GM12878 (cell line): Measurements from ENCODE around the gene GNAI2. TPM values are rescaled to one million over a fixed set of nuclear protein-coding genes. Genes with fewer than 3 reads are reported as not detected.

Experiments
- ATAC-seq: fragments of 200-7000 bp; cut with Tn5 transposase; 3 replicates; pipeline ENCODE4 v1.9.1; 2020; ENCODE audit warnings: mild to moderate bottlenecking, moderate library complexity
- BruUV-seq: library from RNA; stranded (reverse); fragments of 400-500 nt; replicated peaks from 2 replicates; lab custom pipeline; 2021; lab: Mats Ljungman, UMichigan
- CTCF ChIA-PET: fragments of 300-600 bp; sonication (Branson Sonifier 250); formaldehyde crosslinking; extraction: SDS; loops from one replicate; lab custom pipeline; 2021; ENCODE audit warnings: inconsistent platforms; lab: Yijun Ruan, JAX
- POLR2A ChIA-PET: fragments of 350-600 bp; formaldehyde crosslinking; extraction: SDS; loops from one replicate; lab custom pipeline; 2021; ENCODE audit warnings: inconsistent platforms; lab: Charles Lee
- RAD21 ChIA-PET: fragments of 300-600 bp; sonication (Branson Sonifier 250); formaldehyde crosslinking; loops from one replicate; lab custom pipeline; 2023; ENCODE audit warnings: antibody characterized with exemption; ENCODE audit not compliant: unreplicated experiment; lab: Charles Lee
- SMC1A ChIA-PET: fragments of 300-600 bp; sonication (Branson Sonifier 250); formaldehyde crosslinking; loops from one replicate; lab custom pipeline; 2023; ENCODE audit not compliant: unreplicated experiment, uncharacterized antibody; lab: Charles Lee
- DNase-seq: peaks from one replicate; pipeline ENCODE4 v3.0.0-alpha.2; 2011; ENCODE audit warnings: low read depth, low spot score
- FAIRE-seq: peaks from 3 replicates; lab custom pipeline; 2011; peaks lifted over from hg19 to GRCh38; lab: Jason Lieb, UNC
- H2AFZ ChIP-seq: 2 replicates; pipeline ENCODE4 v1.6.0; 2011; ENCODE audit warnings: low read depth, low read length, control low read depth; ENCODE audit not compliant: control insufficient read depth
- H3K27ac ChIP-seq: 2 replicates; pipeline ENCODE4 v1.5.1; 2011; ENCODE audit warnings: control low read depth; ENCODE audit not compliant: control insufficient read depth, insufficient read depth
- H3K27me3 ChIP-seq, 2 experiments: replicated peaks in 1 of 2; 2 replicates each; pipeline versions ENCODE4 v1.6.0 to v1.6.1; 2011; ENCODE audit warnings: low read length in 1 of 2; ENCODE audit not compliant: control insufficient read depth in 2 of 2, insufficient read depth in 2 of 2
- H3K36me3 ChIP-seq, 2 experiments: 2 replicates each; pipeline ENCODE4 v1.5.1; 2011; ENCODE audit warnings: low read length in 1 of 2; ENCODE audit not compliant: control insufficient read depth in 2 of 2, insufficient read depth in 2 of 2
- H3K4me1 ChIP-seq: 2 replicates; pipeline ENCODE4 v1.6.1; 2011; ENCODE audit warnings: mild to moderate bottlenecking, low read length, moderate library complexity, mixed read lengths; ENCODE audit not compliant: control insufficient read depth, insufficient read depth
- H3K4me2 ChIP-seq: 2 replicates; pipeline ENCODE4 v1.6.0; 2011; ENCODE audit warnings: control low read depth; ENCODE audit not compliant: control insufficient read depth, insufficient read depth
- H3K4me3 ChIP-seq: fragments of 200-600 bp; sonication (generic); 2 replicates; pipeline ENCODE4 v1.5.1; 2016
- H3K79me2 ChIP-seq: 2 replicates; pipeline ENCODE4 v1.6.0; 2011; ENCODE audit warnings: low read length; ENCODE audit not compliant: control insufficient read depth, insufficient read depth
- H3K9ac ChIP-seq: 2 replicates; pipeline ENCODE4 v1.8.0; 2011; ENCODE audit warnings: low read length, control low read depth, mixed read lengths; ENCODE audit not compliant: control insufficient read depth, insufficient read depth
- H3K9me3 ChIP-seq: replicated peaks from 3 replicates; pipeline ENCODE4 v1.5.1; 2011; ENCODE audit warnings: mild to moderate bottlenecking, low read length; ENCODE audit not compliant: control insufficient read depth, insufficient read depth
- H4K20me1 ChIP-seq: 2 replicates; pipeline ENCODE4 v1.6.0; 2011; ENCODE audit not compliant: control insufficient read depth, insufficient read depth
- BMI1 ChIP-seq: fragments of 450-650 bp; IDR thresholded peaks from 2 replicates; pipeline ENCODE4 v1.6.1; 2016; ENCODE audit warnings: mild to moderate bottlenecking, moderate library complexity, borderline replicate concordance
- CHD2 ChIP-seq: IDR thresholded peaks from 2 replicates; pipeline ENCODE4 v1.6.1; 2011; ENCODE audit warnings: low read depth, low read length, improper control_type of control experiment, borderline replicate concordance
- CHD4 ChIP-seq: fragments of 200-600 bp; sonication (generic); IDR thresholded peaks from 2 replicates; pipeline ENCODE4 v1.6.1; 2016; ENCODE audit warnings: mild to moderate bottlenecking
- IKZF1 ChIP-seq: fragments of 450-650 bp; conservative IDR thresholded peaks from 2 replicates; pipeline ENCODE4 v1.6.1; 2017; ENCODE audit warnings: antibody characterized with exemption, mild to moderate bottlenecking
- IRF4 ChIP-seq: IDR thresholded peaks from 2 replicates; pipeline ENCODE4 v1.6.1; 2011; ENCODE audit warnings: low read depth, low read length
- KAT2A ChIP-seq: conservative IDR thresholded peaks from 2 replicates; pipeline ENCODE4 v1.6.1; 2011; ENCODE audit warnings: low read depth, low read length; ENCODE audit not compliant: control insufficient read depth
- RAD21 ChIP-seq: IDR thresholded peaks from 2 replicates; pipeline ENCODE4 v1.6.1; 2011; ENCODE audit warnings: mild to moderate bottlenecking, low read depth, low read length, moderate library complexity; ENCODE audit not compliant: insufficient read depth
- RB1 ChIP-seq: fragments of 450-650 bp; formaldehyde crosslinking; IDR thresholded peaks from 2 replicates; pipeline ENCODE4 v1.6.1; 2017; ENCODE audit warnings: mild to moderate bottlenecking, borderline replicate concordance
- SPI1 ChIP-seq: IDR thresholded peaks from 2 replicates; pipeline ENCODE4 v1.6.1; 2011; ENCODE audit warnings: low read depth, mild to moderate bottlenecking, low read length, moderate library complexity, borderline replicate concordance; ENCODE audit not compliant: insufficient read depth
- SUZ12 ChIP-seq: fragments of 200-600 bp; sonication (generic); IDR thresholded peaks from one replicate; pipeline ENCODE4 v1.6.1; 2018; ENCODE audit warnings: antibody characterized with exemption, mild to moderate bottlenecking; ENCODE audit not compliant: unreplicated experiment
- TCF7 ChIP-seq: IDR thresholded peaks from 2 replicates; pipeline ENCODE4 v1.6.1; 2014; ENCODE audit warnings: antibody characterized with exemption, borderline replicate concordance
- ZNF207 ChIP-seq: fragments of 450-650 bp; IDR thresholded peaks from 2 replicates; pipeline ENCODE4 v1.6.1; 2014; ENCODE audit warnings: antibody characterized with exemption, mild to moderate bottlenecking, borderline replicate concordance
- ZNF384 ChIP-seq: IDR thresholded peaks from 2 replicates; pipeline ENCODE4 v1.6.1; 2012; ENCODE audit warnings: low read depth, mild to moderate bottlenecking, low read length, improper control_type of control experiment, borderline replicate concordance
- WGBS: methylation state at CpG from one replicate; pipeline ENCODE4 v1.1.6; 2016; ENCODE audit warnings: low lambda C conversion rate; ENCODE audit not compliant: insufficient replicate concordance, insufficient coverage; ENCODE audit errors: missing lambda C conversion rate; 5-methylcytosine and 5-hydroxymethylcytosine counted together
- in situ Hi-C: fragments of 300-500 bp; cut with MboI; formaldehyde crosslinking; loops from 9 replicates; pipeline ENCODE4 v1.14.3; 2018; ENCODE audit warnings: mixed read lengths
- intact Hi-C: fragments of 100-400 bp; cut with micrococcal nuclease; formaldehyde crosslinking; loops from one replicate; pipeline ENCODE4 v1.14.2; 2022; ENCODE audit not compliant: unreplicated experiment
- polyA plus RNA-seq, 11 experiments: library from polyadenylated mRNA; depleted of rRNA in 4 of 11; unstranded in 6 of 11; stranded (reverse) in 5 of 11; fragments of >200 nt; fragmentation: Nextera tagmentation in 4 of 11; fragmentation: Illumina TruSeq in 1 of 11; extraction: Ambion mirVana in 4 of 11; extraction: Trizol in 1 of 11; gene quantifications; 1 replicate in 1 of 11; 2 replicates in 10 of 11; pipeline versions ENCODE4 v1.2.1 to v1.2.3, GENCODE V29; 2011 to 2016; ENCODE audit warnings: inconsistent platforms in 2 of 11, missing spikeins in 2 of 11, low read depth in 1 of 11
- total RNA-seq, 4 experiments: library from RNA; depleted of rRNA in 3 of 4; stranded (reverse); fragments of >200 nt in 3 of 4; fragmentation: Illumina TruSeq in 1 of 4; extraction: Trizol in 1 of 4; gene quantifications; 2 replicates each; pipeline versions ENCODE4 v1.2.1 to v1.2.3, GENCODE V29; 2013 to 2021
- TF ChIP-seq, protein P1 (sequence below): IDR thresholded peaks from 2 replicates; pipeline ENCODE4 v1.6.1; 2011; ENCODE audit warnings: borderline replicate concordance, low read depth, mild to moderate bottlenecking, moderate library complexity, low read length; ENCODE audit not compliant: insufficient read depth, poor library complexity, severe bottlenecking
- TF ChIP-seq, protein P2 (sequence below): IDR thresholded peaks from 2 replicates; pipeline ENCODE4 v1.6.1; 2012; ENCODE audit warnings: low read depth, low read length, improper control_type of control experiment

Gene GNAI2
- total and polyA plus RNA-seq, 10 of the 15 experiments (the other 5 are each of a cell fraction or from before 2014, with no cell fraction given), result 5.0 to 346 (median 237) TPM

DNA sequence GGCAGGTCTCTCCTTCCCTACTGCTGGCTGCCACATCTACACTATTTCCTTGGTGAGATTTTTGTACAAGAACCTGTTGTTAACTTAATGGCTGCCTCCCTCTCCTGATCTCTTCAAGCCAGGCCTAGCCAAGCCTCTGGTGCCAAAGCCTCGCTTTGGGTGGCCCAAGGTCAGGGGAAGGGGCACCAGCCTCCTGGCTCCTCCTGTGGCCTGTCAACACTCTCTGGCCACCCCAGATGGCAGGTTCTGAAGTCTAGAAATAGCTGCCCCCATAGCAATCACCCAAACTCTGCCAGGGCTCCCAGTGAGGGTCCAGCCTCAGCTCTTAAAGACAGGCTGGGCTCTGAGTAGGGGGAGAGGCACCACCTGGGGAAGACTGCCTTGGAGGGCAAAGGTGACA, 51.3 kb downstream of the GNAI2 start:
- ATAC-seq (no peak), DNase-seq (no peak), FAIRE-seq (no peak)
- Histone ChIP-seq H3K9me3 (no peaks in the 10 kb centered on the region), H3K27ac (no peak overlapping the region), H4K20me1 (no peaks in the 10 kb centered on the region), H3K79me2 (peaks cover 21% of the 10 kb centered on the region), H3K4me3 (no peak overlapping the region), H2AFZ (no peak overlapping the region), H3K27me3 (no peaks in the 10 kb centered on the region), H3K36me3 (peaks cover 0 to 28% of the 10 kb centered on the region in 2 experiments; a peak in 3 of 4 replicates), H3K4me1 (peaks cover 3% of the 10 kb centered on the region; the same call in 1 of the 2 replicates), H3K9ac (no peak overlapping the region), H3K4me2 (no peak overlapping the region)
- POLR2A ChIA-PET, result no interaction called here
- CTCF ChIA-PET, result no interaction called here
- RAD21 ChIA-PET, result no interaction called here
- in situ Hi-C loops (no loop called here), intact Hi-C loops (no loop called here)
- no peak for TF ChIP-seq KAT2A
- TF ChIP-seq BMI1, result no peak
- no peak for TF ChIP-seq IKZF1
- no peak for TF ChIP-seq RB1
- TF ChIP-seq ZNF384, result no peak
- BruUV-seq, result no TSS peak
- SMC1A ChIA-PET, result no interaction called here
- 94% methylated on average over 1 of the region's 1 CpG for WGBS

DNA sequence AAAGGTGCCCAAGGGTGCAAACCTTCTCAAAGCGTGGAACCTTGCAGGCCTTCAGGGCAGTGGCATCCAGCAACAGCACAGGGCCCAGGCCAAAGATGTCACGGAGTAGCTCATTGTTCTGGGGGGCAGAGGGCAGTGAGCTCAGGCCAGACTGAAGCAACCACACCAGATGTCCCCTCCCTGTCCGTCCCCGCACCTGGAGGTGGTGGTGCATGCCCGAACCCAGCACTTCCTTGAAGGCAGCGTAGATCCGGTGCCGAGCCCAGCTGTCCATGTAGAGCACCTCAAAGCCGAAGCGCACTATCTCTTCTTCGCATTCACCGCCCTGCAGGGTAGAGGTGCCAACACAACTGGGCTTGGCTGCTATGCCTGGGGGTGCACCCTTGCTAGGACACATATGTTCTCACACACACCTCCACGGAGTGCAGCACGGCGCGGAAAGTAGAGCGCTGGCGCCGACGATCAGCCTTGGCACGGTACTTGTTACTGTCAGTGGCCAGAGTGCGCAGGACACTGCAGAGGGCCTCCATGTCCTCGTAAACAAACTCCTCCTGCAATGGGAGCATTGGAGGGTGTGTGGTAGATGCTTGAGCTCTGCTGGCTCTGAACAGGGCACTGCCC, 52.5 kb downstream of the GNAI2 start:
- Histone ChIP-seq H3K4me2 (no peak overlapping the region), H3K27ac (no peak overlapping the region), H3K9ac (no peak overlapping the region), H4K20me1 (no peaks in the 10 kb centered on the region), H3K4me3 (no peak overlapping the region), H2AFZ (no peak overlapping the region), H3K4me1 (peaks cover 3% of the 10 kb centered on the region; the same call in 1 of the 2 replicates), H3K9me3 (no peaks in the 10 kb centered on the region), H3K36me3 (peaks cover 0 to 28% of the 10 kb centered on the region in 2 experiments; a peak in 3 of 4 replicates), H3K79me2 (peaks cover 21% of the 10 kb centered on the region), H3K27me3 (no peaks in the 10 kb centered on the region)
- intact Hi-C loops (no loop called here), in situ Hi-C loops (no loop called here)
- DNase-seq (no peak), FAIRE-seq (no peak), ATAC-seq (no peak)
- ChIA-PET RAD21 (no interaction called here), CTCF (interaction anchor here (1.1 kb wide), 1 partner anchor 14 kb away, joined by 4 read pairs; no protein-coding TSS in a partner anchor), POLR2A (no interaction called here), SMC1A (no interaction called here)
- WGBS, result 95% methylated on average over 23 of the region's 23 CpGs
- BruUV-seq, result no TSS peak
- TF ChIP-seq RAD21 (no peak), SPI1 (no peak), IRF4 (no peak), SUZ12 (no peak), CHD2 (no peak), TCF7 (no peak), ZNF207 (no peak), CHD4 (no peak)
- TF ChIP-seq, protein P1, sequence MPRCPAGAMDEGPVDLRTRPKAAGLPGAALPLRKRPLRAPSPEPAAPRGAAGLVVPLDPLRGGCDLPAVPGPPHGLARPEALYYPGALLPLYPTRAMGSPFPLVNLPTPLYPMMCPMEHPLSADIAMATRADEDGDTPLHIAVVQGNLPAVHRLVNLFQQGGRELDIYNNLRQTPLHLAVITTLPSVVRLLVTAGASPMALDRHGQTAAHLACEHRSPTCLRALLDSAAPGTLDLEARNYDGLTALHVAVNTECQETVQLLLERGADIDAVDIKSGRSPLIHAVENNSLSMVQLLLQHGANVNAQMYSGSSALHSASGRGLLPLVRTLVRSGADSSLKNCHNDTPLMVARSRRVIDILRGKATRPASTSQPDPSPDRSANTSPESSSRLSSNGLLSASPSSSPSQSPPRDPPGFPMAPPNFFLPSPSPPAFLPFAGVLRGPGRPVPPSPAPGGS, result no peak
- TF ChIP-seq, protein P2, sequence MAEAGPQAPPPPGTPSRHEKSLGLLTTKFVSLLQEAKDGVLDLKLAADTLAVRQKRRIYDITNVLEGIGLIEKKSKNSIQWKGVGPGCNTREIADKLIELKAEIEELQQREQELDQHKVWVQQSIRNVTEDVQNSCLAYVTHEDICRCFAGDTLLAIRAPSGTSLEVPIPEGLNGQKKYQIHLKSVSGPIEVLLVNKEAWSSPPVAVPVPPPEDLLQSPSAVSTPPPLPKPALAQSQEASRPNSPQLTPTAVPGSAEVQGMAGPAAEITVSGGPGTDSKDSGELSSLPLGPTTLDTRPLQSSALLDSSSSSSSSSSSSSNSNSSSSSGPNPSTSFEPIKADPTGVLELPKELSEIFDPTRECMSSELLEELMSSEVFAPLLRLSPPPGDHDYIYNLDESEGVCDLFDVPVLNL, result no peak
